HEK293 (cell line): ENCODE data around the gene LELP1.
"Not testable (repeated sequence)": the region's sequence is repeated elsewhere in the genome, so short reads cannot be mapped to it uniquely, and the experiment has no call there.

Experiments
- MYNN ChIP-seq: fragments of 450-650 bp; formaldehyde crosslinking; IDR thresholded peaks from 2 replicates; pipeline ENCODE4 v1.5.1; 2016; ENCODE audit warnings: missing biosample characterization, missing genetic modification characterization, borderline replicate concordance
- REST ChIP-seq: fragments of 450-650 bp; formaldehyde crosslinking; IDR thresholded peaks from 2 replicates; pipeline ENCODE4 v1.5.1; 2016; ENCODE audit warnings: missing biosample characterization, missing genetic modification characterization
- ZNF660 ChIP-seq: fragments of 450-650 bp; IDR thresholded peaks from 2 replicates; pipeline ENCODE4 v1.5.1; 2018; ENCODE audit warnings: missing biosample characterization, mild to moderate bottlenecking, missing genetic modification characterization
- ZNF670 ChIP-seq: fragments of 450-650 bp; formaldehyde crosslinking; IDR thresholded peaks from 2 replicates; pipeline ENCODE4 v1.5.1; 2016; ENCODE audit warnings: missing biosample characterization, missing genetic modification characterization, low read depth
- ZNF747 ChIP-seq: fragments of 450-650 bp; formaldehyde crosslinking; IDR thresholded peaks from 2 replicates; pipeline ENCODE4 v1.5.1; 2016; ENCODE audit warnings: missing biosample characterization, missing genetic modification characterization
- ZXDB ChIP-seq: fragments of 450-650 bp; formaldehyde crosslinking; IDR thresholded peaks from 2 replicates; pipeline ENCODE4 v1.5.1; 2016; ENCODE audit warnings: missing biosample characterization, missing genetic modification characterization

GRCh38 chr1:153223040-153223891 lies 20.0 kb downstream of the LELP1 start:
- not testable (repeated sequence) for TF ChIP-seq ZNF747; ZNF670; ZXDB; MYNN (tag by site-specific recombination); ZNF660 (tag by site-specific recombination); REST (tag by site-specific recombination)
